Panc1 (cell line): Measurements from ENCODE around the gene KLHDC7A. TPM values are rescaled to one million over a fixed set of nuclear protein-coding genes. Genes with fewer than 3 reads are reported as not detected.

ENCODE experiments used
- ATAC-seq: fragments of 200-7000 bp; cut with Tn5 transposase; 2 replicates; pipeline ENCODE4 v1.9.1; 2020; ENCODE audit warnings: mild to moderate bottlenecking, moderate library complexity
- BruUV-seq: library from RNA; stranded (reverse); fragments of 400-500 nt; replicated peaks from 2 replicates; lab custom pipeline; 2021; lab: Mats Ljungman, UMichigan
- CTCF ChIA-PET: fragments of 300-600 bp; sonication (Branson Sonifier 250); formaldehyde crosslinking; loops from one replicate; lab custom pipeline; 2022; ENCODE audit warnings: antibody characterized with exemption; lab: Charles Lee
- POLR2A ChIA-PET: fragments of 300-600 bp; sonication (Branson Sonifier 250); formaldehyde crosslinking; loops from one replicate; lab custom pipeline; 2022; ENCODE audit warnings: antibody characterized with exemption; lab: Charles Lee
- DNase-seq: peaks from one replicate; pipeline ENCODE4 v3.0.0-alpha.2; 2010; ENCODE audit warnings: low read depth, low spot score
- H3K27ac ChIP-seq: 2 replicates; pipeline ENCODE4 v1.5.1; 2011; ENCODE audit warnings: mild to moderate bottlenecking, low read length, inconsistent platforms
- H3K27me3 ChIP-seq: fragments of 200-500 bp; sonication (Bioruptor generic); 2 replicates; pipeline ENCODE4 v1.6.0; 2014; ENCODE audit warnings: low read length, inconsistent platforms; ENCODE audit not compliant: control insufficient read depth, insufficient read depth
- H3K36me3 ChIP-seq: fragments of 200-500 bp; sonication (Bioruptor generic); 2 replicates; pipeline ENCODE4 v1.5.1; 2014; ENCODE audit warnings: inconsistent platforms, mild to moderate bottlenecking, low read length, moderate library complexity; ENCODE audit not compliant: control insufficient read depth, insufficient read depth
- H3K4me1 ChIP-seq: 2 replicates; pipeline ENCODE4 v1.5.1; 2011; ENCODE audit warnings: inconsistent platforms, mild to moderate bottlenecking, low read length, moderate library complexity; ENCODE audit not compliant: control insufficient read depth, insufficient read depth
- H3K4me3 ChIP-seq, 2 experiments: 2 replicates each; pipeline ENCODE4 v1.5.1; 2011 to 2012; ENCODE audit warnings: low read depth in 2 of 2, low read length in 2 of 2, mild to moderate bottlenecking in 2 of 2, inconsistent platforms in 1 of 2, moderate library complexity in 1 of 2
- H3K9me3 ChIP-seq: fragments of 200-500 bp; sonication (Bioruptor generic); 2 replicates; pipeline ENCODE4 v1.5.1; 2014; ENCODE audit warnings: low read depth, mild to moderate bottlenecking, inconsistent platforms, low read length, moderate library complexity; ENCODE audit not compliant: control insufficient read depth, insufficient read depth
- CTCF ChIP-seq: fragments of 450-650 bp; IDR thresholded peaks from 2 replicates; pipeline ENCODE4 v1.5.1; 2017; ENCODE audit warnings: mild to moderate bottlenecking
- POLR2AphosphoS5 ChIP-seq: IDR thresholded peaks from 2 replicates; pipeline ENCODE4 v1.6.1; 2012; ENCODE audit warnings: mild to moderate bottlenecking, low read depth, low read length, moderate library complexity
- REST ChIP-seq, 2 experiments: IDR thresholded peaks; 2 replicates each; pipeline ENCODE4 v1.6.1; 2011 to 2012; ENCODE audit warnings: low read depth in 2 of 2, control low read depth in 1 of 2, low read length in 1 of 2, mild to moderate bottlenecking in 1 of 2, moderate library complexity in 1 of 2; ENCODE audit not compliant: insufficient read depth in 1 of 2
- SIN3A ChIP-seq: IDR thresholded peaks from 2 replicates; pipeline ENCODE4 v1.6.1; 2012; ENCODE audit warnings: low read depth, mild to moderate bottlenecking, low read length, moderate library complexity, borderline replicate concordance; ENCODE audit not compliant: insufficient read depth
- TCF7L2 ChIP-seq: IDR thresholded peaks from 2 replicates; pipeline ENCODE4 v1.6.1; 2011; ENCODE audit warnings: mild to moderate bottlenecking, low read depth, low read length, inconsistent platforms
- in situ Hi-C: cut with HindIII; loops from 2 replicates; pipeline ENCODE4 v1.10.0; 2016; ENCODE audit warnings: low sequenced_read_pairs, low pct_unique_long_range_greater_than_20kb
- intact Hi-C: fragments of 100-400 bp; cut with micrococcal nuclease; formaldehyde crosslinking; loops from one replicate; pipeline ENCODE4 v1.10.0; 2022; ENCODE audit not compliant: unreplicated experiment
- total RNA-seq: library from RNA; stranded (reverse); gene quantifications from one replicate; pipeline ENCODE4 v1.2.1, GENCODE V29; 2021; ENCODE audit not compliant: unreplicated experiment

Gene KLHDC7A
- total RNA-seq, 1 experiment from 2014 or later: 0.31 TPM

GRCh38 chr1:18533259-18533658 is 52.5 kb downstream of the KLHDC7A start:
- in situ Hi-C loops (no loop called here), intact Hi-C loops (no loop called here)
- no TSS peak for BruUV-seq
- H3K27me3 ChIP-seq: peaks cover 38% of the 10 kb centered on the region
- POLR2A ChIA-PET: no interaction called here
- H3K9me3 ChIP-seq: no peaks in the 10 kb centered on the region
- TF ChIP-seq POLR2AphosphoS5 (no peak), SIN3A (no peak), TCF7L2 (no peak), CTCF (no peak), REST (IDR thresholded peaks at IDR 0.05; ENCODE audit: insufficient read depth in 1 of 2, low read depth in 2 of 2, low read length in 1 of 2) (no peak)
- H3K36me3 ChIP-seq: no peaks in the 10 kb centered on the region
- CTCF ChIA-PET: no interaction called here
- no peak for DNase-seq
- no peak overlapping the region for H3K4me3 ChIP-seq
- H3K4me1 ChIP-seq: no peaks in the 10 kb centered on the region
- H3K27ac ChIP-seq: no peak overlapping the region
- ATAC-seq: no peak

- H3K9me3 ChIP-seq: no peaks in the 10 kb centered on the region
- H3K27ac ChIP-seq: no peak overlapping the region
- H3K36me3 ChIP-seq: no peaks in the 10 kb centered on the region
- peaks cover 40% of the 10 kb centered on the region for H3K27me3 ChIP-seq
- in situ Hi-C loops: no loop called here
- ChIA-PET POLR2A (no interaction called here), CTCF (interaction anchor here (0.6 kb wide), 1 partner anchor 188 kb away, joined by 6 read pairs; no protein-coding TSS in a partner anchor)
- DNase-seq (no peak), ATAC-seq (no peak)
- TF ChIP-seq SIN3A (no peak), CTCF (no peak), TCF7L2 (no peak), REST (IDR thresholded peaks at IDR 0.05; ENCODE audit: insufficient read depth in 1 of 2, low read depth in 2 of 2, low read length in 1 of 2) (no peak), POLR2AphosphoS5 (no peak)
- no TSS peak for BruUV-seq
- no peaks in the 10 kb centered on the region for H3K4me1 ChIP-seq
- no peak overlapping the region for H3K4me3 ChIP-seq
- intact Hi-C loops: no loop called here
Observed at GRCh38 chr1:18534810-18535205, 54.1 kb downstream of the KLHDC7A start.
